Measurements from ENCODE around the gene RNF217. TPM values are rescaled to one million over a fixed set of nuclear protein-coding genes. Genes with fewer than 3 reads are reported as not detected.

The RNF217 gene
- total RNA-seq, 1 donor from 2014 or later = 51.5 TPM

- Mint-ChIP-seq H3K36me3 (ENCODE audit: low read depth) (peaks cover 15% of the 10 kb centered on the region), H3K9me3 (ENCODE audit: low read depth) (peaks cover 5% of the 10 kb centered on the region), H3K27me3 (ENCODE audit: low read depth) (no peaks in the 10 kb centered on the region), H3K27ac (ENCODE audit: unreplicated experiment) (no peak overlapping the region), H3K4me3 (ENCODE audit: unreplicated experiment) (no peak overlapping the region), H3K4me1 (ENCODE audit: low read depth) (peaks cover 26% of the 10 kb centered on the region)
- no peak for DNase-seq (ENCODE audit: low spot score)
- TF ChIP-seq, protein P1, sequence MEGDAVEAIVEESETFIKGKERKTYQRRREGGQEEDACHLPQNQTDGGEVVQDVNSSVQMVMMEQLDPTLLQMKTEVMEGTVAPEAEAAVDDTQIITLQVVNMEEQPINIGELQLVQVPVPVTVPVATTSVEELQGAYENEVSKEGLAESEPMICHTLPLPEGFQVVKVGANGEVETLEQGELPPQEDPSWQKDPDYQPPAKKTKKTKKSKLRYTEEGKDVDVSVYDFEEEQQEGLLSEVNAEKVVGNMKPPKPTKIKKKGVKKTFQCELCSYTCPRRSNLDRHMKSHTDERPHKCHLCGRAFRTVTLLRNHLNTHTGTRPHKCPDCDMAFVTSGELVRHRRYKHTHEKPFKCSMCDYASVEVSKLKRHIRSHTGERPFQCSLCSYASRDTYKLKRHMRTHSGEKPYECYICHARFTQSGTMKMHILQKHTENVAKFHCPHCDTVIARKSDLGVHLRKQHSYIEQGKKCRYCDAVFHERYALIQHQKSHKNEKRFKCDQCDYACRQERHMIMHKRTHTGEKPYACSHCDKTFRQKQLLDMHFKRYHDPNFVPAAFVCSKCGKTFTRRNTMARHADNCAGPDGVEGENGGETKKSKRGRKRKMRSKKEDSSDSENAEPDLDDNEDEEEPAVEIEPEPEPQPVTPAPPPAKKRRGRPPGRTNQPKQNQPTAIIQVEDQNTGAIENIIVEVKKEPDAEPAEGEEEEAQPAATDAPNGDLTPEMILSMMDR (IDR thresholded peaks at IDR 0.05) = no peak
Measured at GRCh38 chr6:125044066-125044465, 81.8 kb downstream of the RNF217 start.

- DNase-seq (ENCODE audit: low spot score) = no peak
- Mint-ChIP-seq H3K9me3 (ENCODE audit: low read depth) (peaks cover 2% of the 10 kb centered on the region), H3K36me3 (ENCODE audit: low read depth) (peaks cover 15% of the 10 kb centered on the region), H3K4me1 (ENCODE audit: low read depth) (peaks cover 32% of the 10 kb centered on the region), H3K27me3 (ENCODE audit: low read depth) (no peaks in the 10 kb centered on the region), H3K27ac (ENCODE audit: unreplicated experiment) (no peak overlapping the region), H3K4me3 (ENCODE audit: unreplicated experiment) (no peak overlapping the region)
- TF ChIP-seq, protein P1 (IDR thresholded peaks at IDR 0.05) = no peak
Measured at GRCh38 chr6:125044667-125045066, 82.4 kb downstream of the RNF217 start.

DNA sequence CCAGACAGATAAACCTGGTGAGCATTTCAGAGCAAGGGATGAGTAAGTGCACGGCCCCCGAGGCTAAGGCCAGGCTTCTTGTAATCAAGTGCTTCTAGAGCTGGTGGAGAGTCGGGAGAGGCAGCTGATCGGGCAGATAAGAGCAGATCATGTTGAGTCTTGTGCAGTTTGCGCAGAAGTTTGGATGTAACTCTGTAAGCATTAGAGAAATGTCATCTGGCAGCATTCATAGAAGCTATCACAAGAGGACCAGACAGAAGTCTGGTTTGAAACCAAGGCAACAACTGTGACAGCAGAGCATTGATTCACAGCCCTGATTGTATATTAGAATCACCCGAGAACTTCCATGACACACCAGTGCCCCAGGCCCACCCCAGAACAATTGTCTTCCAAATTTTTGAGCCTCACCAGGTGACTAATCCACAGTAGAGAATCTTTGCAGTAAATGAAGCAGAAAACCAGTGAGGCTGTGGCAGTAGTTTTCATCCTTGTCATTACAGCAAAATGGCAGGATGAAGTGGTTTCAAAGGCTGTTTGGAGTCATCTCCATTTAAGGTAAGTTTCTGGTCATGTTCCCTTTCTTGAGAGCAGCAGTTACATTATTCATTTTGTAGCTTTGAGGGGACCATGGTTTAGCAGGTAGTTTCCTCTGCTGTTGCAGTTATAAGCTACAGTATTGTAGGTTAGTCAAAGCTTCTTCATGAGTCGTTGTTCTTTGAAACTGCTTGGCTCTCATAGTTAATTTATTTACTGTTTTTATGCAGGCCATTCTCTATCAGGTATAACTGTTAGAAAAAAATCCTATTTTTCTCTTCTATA, 84.1 kb downstream of the RNF217 start:
- Mint-ChIP-seq H3K27ac (ENCODE audit: unreplicated experiment) (no peak overlapping the region), H3K27me3 (ENCODE audit: low read depth) (no peaks in the 10 kb centered on the region), H3K4me3 (ENCODE audit: unreplicated experiment) (no peak overlapping the region), H3K36me3 (ENCODE audit: low read depth) (peaks cover 15% of the 10 kb centered on the region), H3K4me1 (ENCODE audit: low read depth) (peaks cover 46% of the 10 kb centered on the region), H3K9me3 (ENCODE audit: low read depth) (no peaks in the 10 kb centered on the region)
- DNase-seq (ENCODE audit: low spot score) = no peak
- TF ChIP-seq, protein P1 (IDR thresholded peaks at IDR 0.05) = no peak

DNA sequence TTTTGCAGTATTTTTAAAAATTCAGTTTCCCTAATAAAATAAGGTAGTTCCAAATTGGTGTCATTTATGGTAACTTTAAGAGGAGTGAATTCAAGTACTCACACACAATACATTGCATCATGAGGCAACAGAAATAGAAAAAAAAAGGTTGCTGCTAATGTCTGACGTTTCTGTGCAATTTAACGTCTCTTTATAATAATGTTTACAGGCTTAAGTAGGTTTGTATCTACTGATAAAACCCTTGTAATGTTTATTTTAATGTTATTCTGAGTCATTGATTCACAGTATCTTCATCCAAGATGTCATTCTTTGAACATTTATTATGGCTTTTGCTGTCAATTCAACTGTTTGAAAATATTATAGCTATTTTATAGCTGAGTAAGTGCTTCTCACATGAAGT, 86.0 kb downstream of the RNF217 start:
- no peaks in the 10 kb centered on the region for H3K9me3 Mint-ChIP-seq (ENCODE audit: low read depth)
- H3K4me1 Mint-ChIP-seq (ENCODE audit: low read depth) = peaks cover 48% of the 10 kb centered on the region

DNA sequence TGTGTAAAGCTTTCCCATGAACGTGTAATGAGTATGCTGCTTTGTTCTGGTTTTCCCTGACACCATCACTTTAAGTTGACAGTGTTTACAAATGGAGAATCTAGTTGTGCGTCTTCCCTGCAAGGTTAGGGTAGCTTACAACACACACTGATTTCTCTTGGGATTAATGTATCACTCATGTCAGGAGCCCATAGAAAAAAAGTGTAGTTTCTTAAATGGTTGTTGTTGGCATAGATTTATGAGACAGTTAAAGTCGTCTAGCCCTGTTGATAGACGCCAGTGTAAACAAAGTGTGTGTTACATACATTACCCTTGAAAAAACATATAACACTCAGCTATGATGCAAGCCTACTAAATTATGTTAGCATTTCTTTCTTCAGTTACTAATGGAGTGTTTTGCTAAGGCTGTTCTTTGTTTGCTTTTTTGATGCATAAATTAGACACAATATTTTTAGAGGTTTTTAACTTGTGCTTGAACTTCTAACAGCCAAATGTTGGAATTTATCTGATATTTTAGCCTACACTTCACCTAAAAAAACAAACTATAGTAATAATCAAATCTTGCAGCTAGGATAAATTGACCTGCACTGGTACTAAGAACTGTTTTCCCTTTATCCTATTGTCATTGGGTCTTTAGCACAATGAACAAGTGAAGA, 88.6 kb downstream of the RNF217 start:
- no peak for DNase-seq (ENCODE audit: low spot score)
- peak overlapping the region; percentile 91 for H3K27ac Mint-ChIP-seq (ENCODE audit: unreplicated experiment)
- TF ChIP-seq, protein P1 (IDR thresholded peaks at IDR 0.05) = no peak
- H3K4me1 Mint-ChIP-seq (ENCODE audit: low read depth) = peaks cover 55% of the 10 kb centered on the region
- H3K36me3 Mint-ChIP-seq (ENCODE audit: low read depth) = peaks cover 13% of the 10 kb centered on the region
- no peaks in the 10 kb centered on the region for H3K9me3 Mint-ChIP-seq (ENCODE audit: low read depth)
- H3K27me3 Mint-ChIP-seq (ENCODE audit: low read depth) = no peaks in the 10 kb centered on the region
- H3K4me3 Mint-ChIP-seq (ENCODE audit: unreplicated experiment) = no peak overlapping the region

More for the DNA sequence above, 86.0 kb downstream of the RNF217 start:
- no peak for DNase-seq (ENCODE audit: low spot score)
- Mint-ChIP-seq H3K4me3 (ENCODE audit: unreplicated experiment) (no peak overlapping the region), H3K27ac (ENCODE audit: unreplicated experiment) (no peak overlapping the region), H3K36me3 (ENCODE audit: low read depth) (peaks cover 15% of the 10 kb centered on the region), H3K27me3 (ENCODE audit: low read depth) (no peaks in the 10 kb centered on the region)
- TF ChIP-seq, protein P1 (IDR thresholded peaks at IDR 0.05) = no peak

Measured in chondrocyte (in vitro differentiated cells).